DOHH2 (cell line): ENCODE results near the gene DNASE2B.

Source experiments
- EZH2phosphoT487 ChIP-seq: fragments of 200-600 bp; sonication (generic); IDR thresholded peaks from 2 replicates; pipeline ENCODE4 v1.6.1; 2017; ENCODE audit warnings: borderline replicate concordance, mild to moderate bottlenecking, antibody characterized with exemption, low read length, moderate library complexity, mixed read lengths
- TF ChIP-seq, protein P1 (sequence below): fragments of 200-600 bp; sonication (generic); IDR thresholded peaks from one replicate; pipeline ENCODE4 v1.5.1; 2014; ENCODE audit warnings: antibody characterized with exemption, mild to moderate bottlenecking, low read depth, low read length; ENCODE audit not compliant: poor library complexity, severe bottlenecking

DNA sequence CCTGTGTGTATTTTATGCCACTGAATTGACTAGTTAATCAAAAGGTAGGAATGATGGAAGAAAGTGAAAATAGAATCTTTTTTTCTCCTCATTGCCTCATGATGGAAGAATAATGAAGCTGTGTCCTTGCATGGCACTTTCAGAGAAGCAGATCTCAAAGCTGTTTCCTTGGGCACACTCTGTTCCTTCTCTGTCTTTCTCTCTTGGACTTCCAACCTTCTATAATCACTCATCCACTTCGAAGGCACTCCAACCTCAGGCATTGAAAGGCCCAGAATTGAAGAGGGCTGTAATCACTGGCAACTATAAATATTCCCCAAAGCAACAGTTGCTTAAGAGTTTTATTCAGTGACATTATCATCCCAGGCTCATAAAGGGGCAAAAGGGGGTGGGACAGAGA, 31.1 kb upstream of the DNASE2B start:
- TF ChIP-seq, protein P1, sequence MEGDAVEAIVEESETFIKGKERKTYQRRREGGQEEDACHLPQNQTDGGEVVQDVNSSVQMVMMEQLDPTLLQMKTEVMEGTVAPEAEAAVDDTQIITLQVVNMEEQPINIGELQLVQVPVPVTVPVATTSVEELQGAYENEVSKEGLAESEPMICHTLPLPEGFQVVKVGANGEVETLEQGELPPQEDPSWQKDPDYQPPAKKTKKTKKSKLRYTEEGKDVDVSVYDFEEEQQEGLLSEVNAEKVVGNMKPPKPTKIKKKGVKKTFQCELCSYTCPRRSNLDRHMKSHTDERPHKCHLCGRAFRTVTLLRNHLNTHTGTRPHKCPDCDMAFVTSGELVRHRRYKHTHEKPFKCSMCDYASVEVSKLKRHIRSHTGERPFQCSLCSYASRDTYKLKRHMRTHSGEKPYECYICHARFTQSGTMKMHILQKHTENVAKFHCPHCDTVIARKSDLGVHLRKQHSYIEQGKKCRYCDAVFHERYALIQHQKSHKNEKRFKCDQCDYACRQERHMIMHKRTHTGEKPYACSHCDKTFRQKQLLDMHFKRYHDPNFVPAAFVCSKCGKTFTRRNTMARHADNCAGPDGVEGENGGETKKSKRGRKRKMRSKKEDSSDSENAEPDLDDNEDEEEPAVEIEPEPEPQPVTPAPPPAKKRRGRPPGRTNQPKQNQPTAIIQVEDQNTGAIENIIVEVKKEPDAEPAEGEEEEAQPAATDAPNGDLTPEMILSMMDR: no peak
- no peak for TF ChIP-seq EZH2phosphoT487
